Breast epithelium (tissue), 4 donors: ENCODE data around the gene STRBP. TPM values are rescaled to one million over a fixed set of nuclear protein-coding genes. Genes with fewer than 3 reads are reported as not detected.
A peak's percentile ranks its signal among the peaks of the same experiment; 100 is the strongest.

Experiments used
- DNase-seq, 2 donors: peaks; one replicate each; pipeline ENCODE4 v3.0.0-alpha.2; 2019; ENCODE audit warnings: low spot score in 2 of 2
- H3K27ac ChIP-seq, 2 donors: fragments of 200-600 bp; sonication (generic) in 1 of 2; one replicate each; pipeline ENCODE4 v1.5.1; 2016 to 2019; ENCODE audit warnings: mild to moderate bottlenecking in 1 of 2
- H3K27me3 ChIP-seq, 2 donors: fragments of 200-600 bp; sonication (generic) in 1 of 2; one replicate each; pipeline versions ENCODE4 v1.5.1 to v1.6.0; 2017 to 2019; ENCODE audit warnings: control low read depth in 1 of 2, mild to moderate bottlenecking in 1 of 2
- H3K36me3 ChIP-seq: fragments of 200-600 bp; one replicate; pipeline ENCODE4 v1.5.1; 2019
- H3K4me1 ChIP-seq, 2 donors: fragments of 200-600 bp; sonication (generic); one replicate each; pipeline ENCODE4 v1.5.1; 2016 to 2019; ENCODE audit warnings: control low read depth in 1 of 2
- H3K4me3 ChIP-seq, 3 donors: fragments of 200-600 bp; sonication (generic); 1 replicate in 2 of 3; 2 replicates in 1 of 3; pipeline ENCODE4 v1.5.1; 2016 to 2019; ENCODE audit warnings: mild to moderate bottlenecking in 3 of 3, moderate library complexity in 2 of 3
- H3K9me3 ChIP-seq, 2 donors: fragments of 200-600 bp; sonication (generic) in 1 of 2; one replicate each; pipeline ENCODE4 v1.5.1; 2016 to 2019; ENCODE audit warnings: control low read depth in 1 of 2
- POLR2A ChIP-seq: fragments of 450-650 bp; IDR thresholded peaks from one replicate; pipeline ENCODE4 v1.6.1; 2016; ENCODE audit warnings: antibody characterized with exemption, mild to moderate bottlenecking, moderate library complexity
- POLR2AphosphoS5 ChIP-seq, 3 donors: sonication (generic); formaldehyde crosslinking; IDR thresholded peaks; one replicate each; pipeline ENCODE4 v1.6.1; 2017; ENCODE audit warnings: antibody characterized with exemption in 3 of 3
- intact Hi-C: fragments of 100-400 bp; cut with DNase I; formaldehyde crosslinking; loops from one replicate; pipeline ENCODE4 v1.15.1; 2023; ENCODE audit warnings: low total_unique reads
- total RNA-seq, 3 donors: library from RNA; depleted of rRNA; stranded (reverse); fragments of >200 nt; gene quantifications; one replicate each; pipeline ENCODE4 v1.1.0, GENCODE V29; 2016
- TF ChIP-seq, protein P1 (sequence below), 3 donors: fragments of 450-650 bp; IDR thresholded peaks; one replicate each; pipeline ENCODE4 v1.5.1; 2016 to 2017; ENCODE audit warnings: antibody characterized with exemption in 3 of 3, mild to moderate bottlenecking in 3 of 3, moderate library complexity in 3 of 3

STRBP gene
- total RNA-seq, 3 donors from 2014 or later: 8.0 to 37.0 (median 22.6) TPM

GRCh38 chr9:123102375-123103113 is 165.8 kb downstream of the STRBP start:
- TF ChIP-seq POLR2AphosphoS5 (IDR thresholded peaks at IDR 0.05): no peak
- TF ChIP-seq, protein P1, sequence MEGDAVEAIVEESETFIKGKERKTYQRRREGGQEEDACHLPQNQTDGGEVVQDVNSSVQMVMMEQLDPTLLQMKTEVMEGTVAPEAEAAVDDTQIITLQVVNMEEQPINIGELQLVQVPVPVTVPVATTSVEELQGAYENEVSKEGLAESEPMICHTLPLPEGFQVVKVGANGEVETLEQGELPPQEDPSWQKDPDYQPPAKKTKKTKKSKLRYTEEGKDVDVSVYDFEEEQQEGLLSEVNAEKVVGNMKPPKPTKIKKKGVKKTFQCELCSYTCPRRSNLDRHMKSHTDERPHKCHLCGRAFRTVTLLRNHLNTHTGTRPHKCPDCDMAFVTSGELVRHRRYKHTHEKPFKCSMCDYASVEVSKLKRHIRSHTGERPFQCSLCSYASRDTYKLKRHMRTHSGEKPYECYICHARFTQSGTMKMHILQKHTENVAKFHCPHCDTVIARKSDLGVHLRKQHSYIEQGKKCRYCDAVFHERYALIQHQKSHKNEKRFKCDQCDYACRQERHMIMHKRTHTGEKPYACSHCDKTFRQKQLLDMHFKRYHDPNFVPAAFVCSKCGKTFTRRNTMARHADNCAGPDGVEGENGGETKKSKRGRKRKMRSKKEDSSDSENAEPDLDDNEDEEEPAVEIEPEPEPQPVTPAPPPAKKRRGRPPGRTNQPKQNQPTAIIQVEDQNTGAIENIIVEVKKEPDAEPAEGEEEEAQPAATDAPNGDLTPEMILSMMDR (IDR thresholded peaks at IDR 0.05): peak in 1 of 3 donors; percentile 39
- no peaks in the 10 kb centered on the region for H3K27me3 ChIP-seq
- intact Hi-C loops: no loop called here
- no peaks in the 10 kb centered on the region for H3K4me1 ChIP-seq
- H3K4me3 ChIP-seq: no peak overlapping the region
- H3K36me3 ChIP-seq: no peaks in the 10 kb centered on the region
- H3K27ac ChIP-seq: peak overlapping the region; percentile 29 to 66
- H3K9me3 ChIP-seq: no peaks in the 10 kb centered on the region
- DNase-seq: no peak

DNA sequence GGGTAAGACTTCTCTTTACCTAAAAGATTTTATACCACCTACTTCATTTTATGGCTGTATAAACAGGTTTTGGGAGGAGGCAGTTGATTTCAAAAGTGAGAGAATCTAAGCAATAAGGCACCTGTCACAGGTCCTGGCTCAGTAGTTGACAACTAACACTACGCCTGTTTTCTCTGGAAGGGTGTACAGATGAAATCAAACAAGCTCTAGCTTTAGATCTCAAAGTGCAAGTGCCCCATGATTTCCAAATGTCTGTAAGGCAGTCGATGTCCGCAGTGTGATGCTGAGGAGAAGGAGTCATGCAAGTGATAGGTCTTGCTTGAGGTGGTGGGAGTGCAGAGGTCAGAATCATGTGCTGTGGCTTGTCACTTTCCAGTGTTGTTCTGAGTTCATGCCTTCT is 168.8 kb downstream of the STRBP start:
- Histone ChIP-seq H3K27me3 (no peaks in the 10 kb centered on the region), H3K9me3 (no peaks in the 10 kb centered on the region), H3K4me3 (no peak overlapping the region), H3K36me3 (no peaks in the 10 kb centered on the region), H3K4me1 (no peaks in the 10 kb centered on the region), H3K27ac (no peak overlapping the region)
- TF ChIP-seq POLR2A (no peak), POLR2AphosphoS5 (IDR thresholded peaks at IDR 0.05) (no peak)
- TF ChIP-seq, protein P1 (IDR thresholded peaks at IDR 0.05): no peak
- no peak for DNase-seq
- intact Hi-C loops: no loop called here

DNA sequence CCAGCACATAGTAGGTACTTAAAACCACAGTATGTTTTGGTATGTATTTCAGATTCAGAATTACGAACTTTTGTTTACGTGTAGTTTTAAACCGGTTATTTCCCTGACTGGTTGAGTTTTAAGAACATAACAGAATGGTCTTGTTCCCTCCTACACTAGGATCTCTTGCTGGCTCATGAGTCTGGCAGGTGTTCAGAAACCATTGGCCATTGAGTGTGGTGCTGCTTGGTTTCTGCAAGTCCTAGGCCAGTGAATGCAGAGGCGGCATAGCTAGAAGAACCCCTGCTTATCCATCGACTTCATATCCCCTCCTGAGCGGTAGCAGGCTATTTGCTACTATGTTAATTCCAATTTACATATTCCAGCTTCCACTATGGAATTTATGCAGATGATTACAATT is 169.3 kb downstream of the STRBP start:
- H3K4me3 ChIP-seq: no peak overlapping the region
- intact Hi-C loops: no loop called here
- no peaks in the 10 kb centered on the region for H3K4me1 ChIP-seq
- TF ChIP-seq POLR2AphosphoS5 (IDR thresholded peaks at IDR 0.05) (no peak), POLR2A (no peak)
- TF ChIP-seq, protein P1 (IDR thresholded peaks at IDR 0.05): no peak
- H3K27me3 ChIP-seq: no peaks in the 10 kb centered on the region
- no peaks in the 10 kb centered on the region for H3K9me3 ChIP-seq
- no peaks in the 10 kb centered on the region for H3K36me3 ChIP-seq
- no peak overlapping the region for H3K27ac ChIP-seq
- DNase-seq: no peak

DNA sequence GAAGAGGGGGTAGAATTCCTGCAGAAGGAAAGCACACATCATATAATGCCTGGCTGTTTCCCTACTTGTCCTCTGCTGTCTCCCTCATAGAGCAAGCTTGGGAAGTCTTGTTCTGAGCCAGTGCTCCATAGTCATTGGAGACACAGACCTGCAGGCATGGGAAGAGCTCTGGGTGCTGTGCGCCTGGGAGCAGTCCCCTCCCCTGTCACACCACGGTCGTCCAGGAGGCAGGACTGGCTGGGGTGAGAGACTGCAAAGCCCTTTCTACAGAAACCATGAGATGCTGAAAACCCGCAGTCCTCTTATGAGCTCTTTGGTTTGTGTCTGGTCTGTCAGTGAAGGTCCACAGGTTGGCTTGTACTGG is 170.3 kb downstream of the STRBP start:
- Histone ChIP-seq H3K36me3 (no peaks in the 10 kb centered on the region), H3K9me3 (no peaks in the 10 kb centered on the region), H3K4me1 (no peaks in the 10 kb centered on the region), H3K27ac (no peak overlapping the region), H3K27me3 (no peaks in the 10 kb centered on the region), H3K4me3 (no peak overlapping the region)
- intact Hi-C loops: no loop called here
- TF ChIP-seq, protein P1 (IDR thresholded peaks at IDR 0.05): no peak
- TF ChIP-seq POLR2AphosphoS5 (IDR thresholded peaks at IDR 0.05) (no peak), POLR2A (no peak)
- no peak for DNase-seq

DNA sequence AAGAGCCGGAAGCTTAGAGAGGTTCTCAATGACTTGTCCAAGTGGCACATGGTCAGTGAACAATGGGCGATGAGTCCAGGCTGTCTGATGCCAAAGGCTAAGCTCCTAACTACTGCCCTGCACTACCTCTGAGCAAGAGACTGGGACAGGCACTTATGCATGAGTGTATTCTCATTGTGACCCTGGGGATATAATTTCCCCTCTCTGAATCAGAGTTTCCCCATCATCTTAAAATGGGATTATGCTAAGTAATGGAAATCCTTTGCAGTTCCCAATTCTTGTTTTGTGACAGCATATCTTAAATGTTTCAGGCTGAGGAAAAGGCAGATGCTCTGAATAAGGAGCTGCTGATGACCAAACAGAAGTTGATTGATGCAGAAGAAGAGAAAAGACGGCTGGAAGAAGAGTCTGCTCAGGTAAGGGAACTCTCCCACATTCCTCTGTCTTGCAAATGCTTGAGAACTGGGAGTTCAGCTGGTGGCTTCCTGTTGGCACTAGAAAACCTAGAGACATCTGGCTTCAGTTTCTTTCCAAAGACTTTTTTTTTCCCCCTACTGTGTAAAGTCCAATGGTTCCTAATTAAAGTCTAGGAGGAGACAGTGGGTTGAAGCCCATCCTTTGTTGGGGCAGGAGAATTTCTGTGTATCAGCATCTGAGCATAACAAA is 170.8 kb downstream of the STRBP start:
- Histone ChIP-seq H3K36me3 (no peaks in the 10 kb centered on the region), H3K9me3 (no peaks in the 10 kb centered on the region), H3K4me3 (no peak overlapping the region), H3K27me3 (no peaks in the 10 kb centered on the region), H3K4me1 (no peaks in the 10 kb centered on the region), H3K27ac (no peak overlapping the region)
- TF ChIP-seq POLR2A (no peak), POLR2AphosphoS5 (IDR thresholded peaks at IDR 0.05) (no peak)
- TF ChIP-seq, protein P1 (IDR thresholded peaks at IDR 0.05): no peak
- DNase-seq: no peak
- intact Hi-C loops: no loop called here
